Right renal cortex interstitium (tissue), 3 donors: ENCODE data around the gene OR1D5. TPM values are rescaled to one million over a fixed set of nuclear protein-coding genes. Genes with fewer than 3 reads are reported as not detected.
A peak's percentile ranks its signal among the peaks of the same experiment; 100 is the strongest.
"Not testable (repeated sequence)": the region's sequence is repeated elsewhere in the genome, so short reads cannot be mapped to it uniquely, and the experiment has no call there.

Source experiments
- DNase-seq, 3 donors: peaks; one replicate each; pipeline ENCODE4 v3.0.0-alpha.2; 2013; ENCODE audit warnings: low read depth in 3 of 3, low spot score in 2 of 3
- polyA plus RNA-seq, 3 donors: library from polyadenylated mRNA; unstranded; fragments of 120-200 nt; gene quantifications; one replicate each; pipeline ENCODE4 v1.2.1, GENCODE V29; 2013; ENCODE audit not compliant: insufficient read length in 3 of 3

The OR1D5 gene
- not detected for polyA plus RNA-seq

DNA sequence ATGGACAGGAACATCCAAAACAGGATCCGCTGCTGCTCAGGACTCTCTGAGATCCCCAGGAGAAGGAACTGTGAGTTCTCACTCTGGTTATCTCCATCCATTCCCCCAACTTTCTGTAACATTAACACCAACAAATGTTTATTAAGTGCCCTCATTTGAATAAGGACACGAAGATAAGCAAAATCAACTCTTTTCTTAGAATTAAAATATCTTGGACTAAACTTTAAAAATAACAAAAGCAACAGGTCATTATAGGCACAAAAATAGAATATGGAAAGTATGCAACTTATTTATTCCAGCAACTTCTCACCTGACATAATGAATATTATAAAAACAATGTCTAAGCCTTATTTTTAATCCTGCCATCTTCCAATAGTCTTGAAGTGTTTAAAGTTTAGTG is at the start of gene OR1D5:
TSS of gene OR1D5 (minus strand) at position 101 of the 400 bp plus-strand sequence. CDS start at position 101, 0 bp downstream.
- not testable (repeated sequence) for DNase-seq

DNA sequence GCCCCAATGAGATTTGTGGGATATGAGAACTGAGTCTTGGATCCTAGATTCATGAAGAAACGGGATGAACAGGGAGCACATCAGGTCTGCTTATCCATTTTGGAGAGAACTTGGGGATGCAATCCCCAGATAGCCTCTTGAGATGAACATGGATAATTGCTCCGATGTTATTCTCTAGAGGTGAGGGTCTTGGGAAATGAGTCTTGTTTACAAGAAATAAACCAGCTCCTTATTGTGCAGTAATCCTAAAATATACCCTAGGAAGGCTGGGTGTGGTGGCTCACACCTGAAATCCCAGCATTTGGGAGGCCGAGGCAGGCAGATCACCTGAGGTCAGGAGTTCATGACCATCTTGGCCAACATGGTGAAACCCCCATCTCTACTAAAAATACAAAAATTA is 40.9 kb upstream of the OR1D5 start, which contains the start of gene OR1D2:
TSS of gene OR1D2 (minus strand) at position 101 of the 400 bp plus-strand sequence. CDS start 11,426 bp downstream, outside the sequence.
- DNase-seq, result no peak

DNA sequence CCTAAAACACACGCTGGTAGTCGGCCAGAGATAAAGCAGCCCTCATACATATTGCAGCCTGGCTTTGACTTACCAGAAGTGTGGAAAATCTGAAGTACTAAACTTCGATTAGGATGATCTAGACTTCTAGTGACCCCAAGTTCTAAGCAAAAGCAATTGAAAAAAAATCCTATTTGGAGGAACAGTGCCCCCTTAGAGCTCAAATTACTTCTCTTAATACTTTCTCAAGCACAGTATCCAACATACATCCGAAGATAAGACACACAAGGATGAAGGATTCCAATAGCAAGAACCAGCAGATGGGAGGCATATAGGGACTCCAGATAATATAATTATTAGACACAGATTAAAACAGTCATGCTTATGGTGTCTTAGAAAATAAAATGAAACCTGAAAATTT is 10.4 kb upstream of the OR1D5 start:
- DNase-seq, result not testable (repeated sequence)

DNA sequence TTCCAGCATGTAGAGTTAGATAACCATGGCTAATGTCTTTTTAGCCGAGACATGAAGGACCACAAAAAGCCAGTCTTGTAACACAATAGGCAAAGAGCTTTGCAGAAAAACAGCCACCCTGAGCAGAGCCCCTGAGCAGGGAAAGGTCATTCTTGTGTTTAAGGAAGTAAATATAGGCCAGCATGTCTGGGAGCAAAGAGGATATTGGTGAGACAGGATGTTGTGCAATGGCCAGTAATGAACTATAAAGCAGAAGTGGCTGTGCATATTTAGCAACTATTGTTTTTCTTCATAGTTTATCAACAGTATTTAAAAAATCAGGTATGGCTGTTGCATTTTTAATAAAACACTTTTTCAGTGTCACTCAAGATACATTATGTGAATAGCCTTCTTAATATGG is 1.8 kb upstream of the OR1D5 start:
- not testable (repeated sequence) for DNase-seq

DNA sequence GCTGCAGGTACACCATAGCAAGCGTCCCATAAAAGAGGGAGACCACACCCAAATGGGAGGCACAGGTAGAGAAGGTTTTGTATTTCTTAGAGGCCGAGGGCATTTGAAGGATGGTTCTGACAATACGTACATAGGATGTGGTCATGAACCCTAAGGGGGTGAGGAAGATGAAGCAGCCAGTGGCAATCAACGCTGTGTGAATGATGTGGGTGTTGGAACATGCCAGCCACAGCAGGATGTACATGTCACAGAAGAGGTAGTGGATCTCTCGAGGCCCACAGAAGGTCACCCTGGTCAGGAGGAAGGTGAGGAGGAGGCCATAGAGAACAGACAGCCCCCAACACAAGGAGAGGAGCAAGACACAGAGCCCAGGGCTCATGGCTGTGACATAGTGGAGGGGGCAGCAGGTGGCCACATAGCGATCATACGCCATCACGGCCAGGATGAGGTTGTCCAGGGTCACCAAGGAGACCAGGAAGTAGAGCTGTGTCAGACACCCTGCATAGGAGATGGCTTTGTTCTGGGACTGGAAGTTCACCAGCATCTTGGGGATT is 506 bp downstream of the OR1D5 start:
- not testable (repeated sequence) for DNase-seq

DNA sequence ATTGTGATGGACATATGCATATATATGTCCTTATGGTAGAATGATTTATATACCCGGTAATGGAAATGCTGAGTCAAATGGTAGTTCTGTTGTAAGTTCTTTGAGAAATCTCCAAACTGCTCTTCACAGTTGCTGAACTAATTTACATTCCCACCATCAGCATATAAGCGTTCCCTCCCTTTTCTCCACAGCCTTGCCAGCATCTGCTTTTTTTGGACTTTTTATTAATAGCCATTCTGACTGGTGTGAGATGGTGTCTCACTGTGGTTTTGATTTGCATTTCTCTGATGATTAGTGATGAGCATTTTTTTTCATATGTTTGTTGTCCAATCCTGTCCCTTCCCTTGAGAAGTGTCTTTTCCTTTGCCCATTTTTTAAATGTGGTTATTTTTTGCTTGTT is 8.5 kb downstream of the OR1D5 start:
- not testable (repeated sequence) for DNase-seq

DNA sequence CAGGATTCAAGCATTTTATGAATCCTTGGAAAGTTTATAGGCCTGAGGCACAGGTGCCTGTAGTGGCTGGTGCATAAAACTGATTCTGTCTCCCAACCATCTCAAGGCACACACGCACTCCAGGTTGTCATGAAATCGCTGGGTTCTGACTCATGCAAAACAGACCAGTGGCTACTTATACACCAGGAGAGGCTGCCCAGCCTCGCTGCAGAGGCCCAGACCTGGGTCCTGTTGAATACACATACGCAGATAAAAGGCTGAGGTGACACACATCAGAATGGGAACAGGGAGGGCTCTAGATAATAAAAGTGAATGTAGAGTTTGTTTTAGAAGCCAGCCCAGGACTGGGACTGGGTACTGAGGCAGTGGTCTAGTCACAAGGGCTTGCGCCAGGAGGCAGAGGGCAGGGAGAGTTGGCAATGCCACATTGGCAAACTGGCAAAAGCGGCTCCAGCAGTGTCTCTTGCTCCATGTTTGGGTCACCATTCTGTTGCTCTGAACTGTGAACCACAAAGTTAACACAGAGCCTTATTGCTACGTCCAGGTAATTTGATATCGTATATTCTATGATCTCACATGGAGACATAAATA is 13.6 kb downstream of the OR1D5 start:
- no peak for DNase-seq

GRCh38 chr17:3048727-3049471 is 14.5 kb downstream of the OR1D5 start:
- peak; percentile 81 to 96 (median 84) for DNase-seq

- no peak for DNase-seq
These were observed 16.7 kb downstream of the OR1D5 start for GRCh38 chr17:3046753-3047152.

DNA sequence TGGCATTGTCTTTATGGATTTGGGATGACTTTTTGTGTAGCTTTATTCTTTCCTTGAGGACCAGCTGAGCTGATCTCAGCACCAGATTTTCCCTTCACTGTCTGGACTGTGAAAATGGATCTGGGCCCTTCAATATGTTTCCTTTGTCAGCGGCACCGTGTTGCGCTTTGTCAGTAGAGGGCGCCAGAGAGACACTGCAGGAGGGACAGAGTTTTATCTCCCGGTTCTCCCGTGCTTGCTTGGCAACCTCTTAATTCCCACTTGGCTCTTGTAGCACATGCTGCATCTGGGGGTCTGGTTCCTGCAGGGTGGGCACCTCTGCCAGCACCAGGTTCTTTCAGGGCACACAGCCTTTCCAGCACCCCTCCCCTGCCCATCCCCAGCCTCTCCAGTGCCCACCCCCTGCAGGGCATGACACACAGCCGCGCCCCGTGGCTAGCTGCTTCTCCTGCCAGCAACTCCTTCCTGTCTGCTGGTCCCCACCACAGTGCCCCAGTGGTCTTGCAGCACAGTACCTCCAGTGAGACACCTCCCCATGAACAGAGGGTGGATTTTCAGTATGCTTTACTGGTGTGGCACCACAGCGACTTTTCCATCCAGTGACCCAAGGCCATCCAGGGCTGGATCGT is 19.6 kb downstream of the OR1D5 start:
- DNase-seq, result no peak

DNA sequence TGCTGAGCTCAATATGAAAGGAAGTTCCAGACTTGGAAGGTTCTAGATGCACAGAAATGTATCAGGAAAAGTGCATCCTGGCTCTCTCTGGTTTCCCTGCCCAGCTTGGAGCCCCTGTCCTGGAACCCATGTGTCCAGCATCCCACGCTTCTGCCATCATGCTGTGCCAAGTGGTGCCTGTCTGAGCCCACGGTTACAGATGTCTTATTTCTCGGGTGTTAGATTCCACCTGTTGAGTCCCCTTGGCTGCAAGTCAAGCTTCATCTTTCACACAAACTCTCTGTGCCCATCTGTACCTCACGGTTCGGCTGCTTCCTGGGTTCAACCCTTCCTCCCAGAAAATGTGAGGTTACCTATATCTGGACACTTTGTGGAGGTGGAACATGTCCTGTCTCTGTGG is 22.5 kb downstream of the OR1D5 start:
- no peak for DNase-seq

DNA sequence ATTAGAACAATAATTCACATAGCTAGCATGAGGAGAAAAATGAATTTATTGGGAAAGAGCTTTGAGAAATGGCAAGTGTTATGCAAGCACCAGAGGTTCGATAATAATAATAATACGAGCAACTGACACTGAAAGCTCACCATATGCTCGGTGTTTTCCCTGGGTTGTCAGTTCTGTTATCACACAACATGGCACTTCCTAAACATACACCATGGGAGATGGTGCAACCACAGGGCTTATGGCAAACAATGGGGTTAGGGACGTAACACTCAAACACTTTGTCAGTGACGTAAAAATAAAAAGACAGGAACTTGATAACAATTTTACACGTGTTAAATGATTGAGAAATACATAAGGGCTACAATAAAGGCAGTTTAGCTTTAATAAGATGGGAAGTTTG is 23.7 kb downstream of the OR1D5 start:
- no peak for DNase-seq

DNA sequence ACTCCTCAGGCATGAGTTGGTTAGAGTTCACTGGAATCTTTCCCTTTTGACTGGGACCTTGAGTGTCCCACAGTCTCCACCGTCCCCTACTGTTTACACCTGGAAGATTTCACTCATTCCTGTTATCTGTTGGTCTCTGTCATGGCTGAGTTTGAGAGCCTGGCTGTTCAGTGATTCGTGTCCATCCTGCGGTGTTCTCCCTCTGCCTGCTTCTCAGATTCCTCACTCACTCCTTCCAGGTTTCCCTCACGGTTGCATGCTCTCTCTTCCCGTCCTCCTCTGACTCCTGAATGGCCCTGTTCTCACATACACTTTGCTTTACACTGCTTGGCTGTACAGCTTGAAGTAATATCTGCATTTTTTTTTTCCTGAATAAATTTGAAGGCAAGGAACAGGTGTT is 24.5 kb downstream of the OR1D5 start:
- DNase-seq, result peak in 1 of 3 donors; percentile 7

- DNase-seq, result no peak
These were observed 26.1 kb downstream of the OR1D5 start for GRCh38 chr17:3037259-3037658.

GRCh38 chr17:3036800-3037199 is 26.6 kb downstream of the OR1D5 start:
- no peak for DNase-seq

GRCh38 chr17:3035968-3036280 is 27.5 kb downstream of the OR1D5 start:
- DNase-seq, result no peak

DNA sequence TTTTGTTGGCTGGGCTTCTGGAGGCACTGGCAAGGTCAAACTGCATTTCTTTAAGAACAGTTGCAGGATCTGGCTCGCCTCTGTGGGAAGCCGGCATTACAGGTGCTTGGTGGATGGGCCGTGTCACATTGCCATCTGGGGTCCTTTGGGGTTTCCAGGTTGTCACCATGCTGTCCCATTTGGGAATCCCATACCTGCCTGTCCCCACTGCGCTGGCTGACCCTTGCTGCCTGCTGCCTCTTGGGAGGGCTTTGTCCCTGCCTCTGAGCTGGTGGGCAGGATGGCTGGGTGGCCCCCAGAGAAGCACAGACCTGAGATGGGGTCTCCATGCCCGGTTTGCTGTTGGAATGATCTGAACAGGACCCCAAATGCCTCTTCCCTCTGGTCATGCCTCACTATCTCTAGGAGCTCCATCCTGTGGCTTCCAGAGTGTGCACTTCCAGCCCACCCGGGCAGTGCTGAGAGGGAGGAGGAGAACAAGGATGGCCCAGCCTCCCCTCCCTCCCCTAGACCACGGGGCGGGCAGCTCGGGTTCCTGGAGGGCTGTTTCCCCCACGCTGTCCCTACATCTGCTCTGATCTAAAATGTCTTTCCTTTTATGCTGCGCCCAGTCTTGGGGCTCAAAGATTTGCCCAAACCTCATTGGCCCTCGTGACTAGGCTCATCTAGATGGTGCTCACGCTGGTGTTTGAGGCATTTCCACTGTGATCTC is 28.0 kb downstream of the OR1D5 start:
- no peak for DNase-seq

DNA sequence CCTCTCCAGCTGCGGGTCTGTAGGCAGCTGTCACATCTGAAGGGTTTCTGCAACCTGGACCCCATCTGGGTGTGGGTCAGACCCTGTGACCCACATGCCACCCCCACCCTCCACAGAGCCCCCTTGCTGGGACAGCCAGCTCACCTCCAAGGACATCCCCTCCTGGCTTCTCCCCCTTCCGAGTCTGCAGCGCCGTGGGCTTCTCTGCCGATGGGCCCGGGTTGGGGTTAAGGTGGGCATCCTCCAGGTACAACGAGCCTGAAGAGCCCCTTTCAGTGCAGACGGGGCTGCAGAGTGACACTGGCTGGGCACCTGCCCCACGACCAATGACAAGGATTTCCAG is 28.9 kb downstream of the OR1D5 start:
- no peak for DNase-seq

GRCh38 chr17:3033741-3034577 is 29.4 kb downstream of the OR1D5 start:
- DNase-seq, result no peak

DNA sequence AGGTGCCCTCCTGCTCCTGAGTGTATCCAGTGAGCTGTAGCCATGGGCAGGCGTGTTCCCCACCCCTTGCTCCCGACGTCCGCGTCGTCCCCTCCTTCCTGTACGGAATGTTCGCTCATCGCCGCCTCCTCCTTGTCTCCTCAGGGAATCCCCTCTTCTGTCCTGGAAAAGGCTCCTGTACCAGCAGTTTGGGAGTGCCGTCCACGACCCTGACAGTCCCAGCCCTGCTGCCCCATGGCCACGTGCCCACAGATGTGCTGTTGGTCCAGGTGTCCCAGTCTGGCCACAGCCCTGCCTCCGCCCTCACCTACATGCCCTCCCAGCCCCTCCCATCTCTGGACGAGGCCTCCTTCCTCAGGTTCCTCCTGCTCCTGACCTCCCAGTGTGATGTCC is 30.2 kb downstream of the OR1D5 start:
- no peak for DNase-seq
